GM12878 (cell line): ENCODE measurements around the gene PRRC2C. TPM values are rescaled to one million over a fixed set of nuclear protein-coding genes. Genes with fewer than 3 reads are reported as not detected.

Experiments used
- ATAC-seq: fragments of 200-7000 bp; cut with Tn5 transposase; 3 replicates; pipeline ENCODE4 v1.9.1; 2020; ENCODE audit warnings: mild to moderate bottlenecking, moderate library complexity
- BruUV-seq: library from RNA; stranded (reverse); fragments of 400-500 nt; replicated peaks from 2 replicates; lab custom pipeline; 2021; lab: Mats Ljungman, UMichigan
- CTCF ChIA-PET: fragments of 300-600 bp; sonication (Branson Sonifier 250); formaldehyde crosslinking; extraction: SDS; loops from one replicate; lab custom pipeline; 2021; ENCODE audit warnings: inconsistent platforms; lab: Yijun Ruan, JAX
- POLR2A ChIA-PET: fragments of 350-600 bp; formaldehyde crosslinking; extraction: SDS; loops from one replicate; lab custom pipeline; 2021; ENCODE audit warnings: inconsistent platforms; lab: Charles Lee
- RAD21 ChIA-PET: fragments of 300-600 bp; sonication (Branson Sonifier 250); formaldehyde crosslinking; loops from one replicate; lab custom pipeline; 2023; ENCODE audit warnings: antibody characterized with exemption; ENCODE audit not compliant: unreplicated experiment; lab: Charles Lee
- SMC1A ChIA-PET: fragments of 300-600 bp; sonication (Branson Sonifier 250); formaldehyde crosslinking; loops from one replicate; lab custom pipeline; 2023; ENCODE audit not compliant: unreplicated experiment, uncharacterized antibody; lab: Charles Lee
- DNase-seq: peaks from one replicate; pipeline ENCODE4 v3.0.0-alpha.2; 2011; ENCODE audit warnings: low read depth, low spot score
- FAIRE-seq: peaks from 3 replicates; lab custom pipeline; 2011; peaks lifted over from hg19 to GRCh38; lab: Jason Lieb, UNC
- H2AFZ ChIP-seq: 2 replicates; pipeline ENCODE4 v1.6.0; 2011; ENCODE audit warnings: low read depth, low read length, control low read depth; ENCODE audit not compliant: control insufficient read depth
- H3K27ac ChIP-seq: 2 replicates; pipeline ENCODE4 v1.5.1; 2011; ENCODE audit warnings: control low read depth; ENCODE audit not compliant: control insufficient read depth, insufficient read depth
- H3K27me3 ChIP-seq, 2 experiments: replicated peaks in 1 of 2; 2 replicates each; pipeline versions ENCODE4 v1.6.0 to v1.6.1; 2011; ENCODE audit warnings: low read length in 1 of 2; ENCODE audit not compliant: control insufficient read depth in 2 of 2, insufficient read depth in 2 of 2
- H3K36me3 ChIP-seq, 2 experiments: 2 replicates each; pipeline ENCODE4 v1.5.1; 2011; ENCODE audit warnings: low read length in 1 of 2; ENCODE audit not compliant: control insufficient read depth in 2 of 2, insufficient read depth in 2 of 2
- H3K4me1 ChIP-seq: 2 replicates; pipeline ENCODE4 v1.6.1; 2011; ENCODE audit warnings: mild to moderate bottlenecking, low read length, moderate library complexity, mixed read lengths; ENCODE audit not compliant: control insufficient read depth, insufficient read depth
- H3K4me2 ChIP-seq: 2 replicates; pipeline ENCODE4 v1.6.0; 2011; ENCODE audit warnings: control low read depth; ENCODE audit not compliant: control insufficient read depth, insufficient read depth
- H3K4me3 ChIP-seq: fragments of 200-600 bp; sonication (generic); 2 replicates; pipeline ENCODE4 v1.5.1; 2016
- H3K79me2 ChIP-seq: 2 replicates; pipeline ENCODE4 v1.6.0; 2011; ENCODE audit warnings: low read length; ENCODE audit not compliant: control insufficient read depth, insufficient read depth
- H3K9ac ChIP-seq: 2 replicates; pipeline ENCODE4 v1.8.0; 2011; ENCODE audit warnings: low read length, control low read depth, mixed read lengths; ENCODE audit not compliant: control insufficient read depth, insufficient read depth
- H3K9me3 ChIP-seq: replicated peaks from 3 replicates; pipeline ENCODE4 v1.5.1; 2011; ENCODE audit warnings: mild to moderate bottlenecking, low read length; ENCODE audit not compliant: control insufficient read depth, insufficient read depth
- H4K20me1 ChIP-seq: 2 replicates; pipeline ENCODE4 v1.6.0; 2011; ENCODE audit not compliant: control insufficient read depth, insufficient read depth
- REST ChIP-seq: IDR thresholded peaks from 2 replicates; pipeline ENCODE4 v1.6.1; 2012; ENCODE audit warnings: mild to moderate bottlenecking, low read depth, low read length
- SIN3A ChIP-seq: IDR thresholded peaks from 2 replicates; pipeline ENCODE4 v1.6.1; 2012; ENCODE audit warnings: low read depth, low read length, improper control_type of control experiment
- WGBS: methylation state at CpG from one replicate; pipeline ENCODE4 v1.1.6; 2016; ENCODE audit warnings: low lambda C conversion rate; ENCODE audit not compliant: insufficient replicate concordance, insufficient coverage; ENCODE audit errors: missing lambda C conversion rate; 5-methylcytosine and 5-hydroxymethylcytosine counted together
- in situ Hi-C: fragments of 300-500 bp; cut with MboI; formaldehyde crosslinking; loops from 9 replicates; pipeline ENCODE4 v1.14.3; 2018; ENCODE audit warnings: mixed read lengths
- intact Hi-C: fragments of 100-400 bp; cut with micrococcal nuclease; formaldehyde crosslinking; loops from one replicate; pipeline ENCODE4 v1.14.2; 2022; ENCODE audit not compliant: unreplicated experiment
- polyA plus RNA-seq, 11 experiments: library from polyadenylated mRNA; depleted of rRNA in 4 of 11; unstranded in 6 of 11; stranded (reverse) in 5 of 11; fragments of >200 nt; fragmentation: Nextera tagmentation in 4 of 11; fragmentation: Illumina TruSeq in 1 of 11; extraction: Ambion mirVana in 4 of 11; extraction: Trizol in 1 of 11; gene quantifications; 1 replicate in 1 of 11; 2 replicates in 10 of 11; pipeline versions ENCODE4 v1.2.1 to v1.2.3, GENCODE V29; 2011 to 2016; ENCODE audit warnings: inconsistent platforms in 2 of 11, missing spikeins in 2 of 11, low read depth in 1 of 11
- total RNA-seq, 4 experiments: library from RNA; depleted of rRNA in 3 of 4; stranded (reverse); fragments of >200 nt in 3 of 4; fragmentation: Illumina TruSeq in 1 of 4; extraction: Trizol in 1 of 4; gene quantifications; 2 replicates each; pipeline versions ENCODE4 v1.2.1 to v1.2.3, GENCODE V29; 2013 to 2021

PRRC2C gene
- total and polyA plus RNA-seq, 10 of the 15 experiments (the other 5 are each of a cell fraction or from before 2014, with no cell fraction given), result 53.4 to 182 (median 91.8) TPM

GRCh38 chr1:171636141-171636540 lies 150.8 kb downstream of the PRRC2C start:
- WGBS, result 58% methylated on average over 11 of the region's 11 CpGs
- ATAC-seq (no peak), FAIRE-seq (no peak), DNase-seq (no peak)
- ChIA-PET POLR2A (interaction anchor here (0.6 to 1.4 kb wide), 4 partner anchors 13 to 96 kb away, joined by 3 to 4 read pairs (median 3); partner anchors contain the start of gene MYOC), SMC1A (interaction anchor here (1.1 to 3.6 kb wide), 3 partner anchors 10 to 17 kb away, joined by 3 to 13 read pairs (median 8); partner anchors contain the start of gene MYOCOS), RAD21 (interaction anchor here (1.1 kb wide), 2 partner anchors 11 to 15 kb away, joined by 3 to 5 read pairs; partner anchors contain the start of gene MYOCOS), CTCF (interaction anchor here (0.8 to 2.6 kb wide), 2 partner anchors 9 to 10 kb away, joined by 3 to 19 read pairs; no protein-coding TSS in a partner anchor)
- no peak overlapping the region for H2AFZ ChIP-seq
- no peak overlapping the region for H3K27ac ChIP-seq
- intact Hi-C loops, result no loop called here
- no peak overlapping the region for H3K9ac ChIP-seq
- no TSS peak for BruUV-seq
- in situ Hi-C loops, result no loop called here
- H3K4me3 ChIP-seq, result no peak overlapping the region
- H3K4me1 ChIP-seq, result no peaks in the 10 kb centered on the region
- H3K79me2 ChIP-seq, result no peaks in the 10 kb centered on the region
- no peak overlapping the region for H3K4me2 ChIP-seq
- no peaks in the 10 kb centered on the region for H3K36me3 ChIP-seq
- no peaks in the 10 kb centered on the region for H4K20me1 ChIP-seq
- peaks cover 0 to 4% of the 10 kb centered on the region in 2 experiments; a peak in 1 of 4 replicates for H3K27me3 ChIP-seq
- no peaks in the 10 kb centered on the region; the same call in 2 of the 3 replicates for H3K9me3 ChIP-seq
- TF ChIP-seq SIN3A (no peak), REST (peak; percentile 63; the same call in 1 of the 2 replicates)
